GM21529 (cell line): ENCODE measurements around the gene STXBP6.

Source experiments
- ATAC-seq: cut with Tn5 transposase; IDR thresholded peaks from one replicate; pipeline ENCODE4 v1.9.1; 2021; ENCODE audit not compliant: unreplicated experiment

Gene STXBP6

GRCh38 chr14:24891987-24892496, 157.9 kb downstream of the STXBP6 start:
- no peak for ATAC-seq

- no peak for ATAC-seq
Observed at GRCh38 chr14:24890716-24891115, 159.2 kb downstream of the STXBP6 start.

GRCh38 chr14:24889843-24890242, 160.1 kb downstream of the STXBP6 start:
- no peak for ATAC-seq

DNA sequence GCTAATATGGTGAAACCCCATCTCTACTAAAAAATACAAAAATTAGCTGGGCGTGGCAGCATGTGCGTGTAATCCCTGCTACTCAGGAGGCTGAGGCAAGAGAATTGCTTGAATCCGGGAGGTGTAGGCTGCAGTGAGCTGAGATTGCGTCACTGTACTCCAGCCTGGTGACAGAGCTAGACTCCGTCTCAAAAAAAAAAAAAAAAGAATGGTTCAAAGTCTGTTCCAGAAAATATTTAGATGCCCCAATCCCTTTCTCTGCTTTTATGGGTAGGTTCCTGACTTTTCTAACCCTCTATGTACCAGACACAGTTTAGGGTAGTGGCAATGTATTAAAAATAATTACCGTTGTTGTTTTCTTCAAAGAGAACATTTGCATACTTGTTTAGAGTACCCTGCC, 161.4 kb downstream of the STXBP6 start:
- no peak for ATAC-seq

DNA sequence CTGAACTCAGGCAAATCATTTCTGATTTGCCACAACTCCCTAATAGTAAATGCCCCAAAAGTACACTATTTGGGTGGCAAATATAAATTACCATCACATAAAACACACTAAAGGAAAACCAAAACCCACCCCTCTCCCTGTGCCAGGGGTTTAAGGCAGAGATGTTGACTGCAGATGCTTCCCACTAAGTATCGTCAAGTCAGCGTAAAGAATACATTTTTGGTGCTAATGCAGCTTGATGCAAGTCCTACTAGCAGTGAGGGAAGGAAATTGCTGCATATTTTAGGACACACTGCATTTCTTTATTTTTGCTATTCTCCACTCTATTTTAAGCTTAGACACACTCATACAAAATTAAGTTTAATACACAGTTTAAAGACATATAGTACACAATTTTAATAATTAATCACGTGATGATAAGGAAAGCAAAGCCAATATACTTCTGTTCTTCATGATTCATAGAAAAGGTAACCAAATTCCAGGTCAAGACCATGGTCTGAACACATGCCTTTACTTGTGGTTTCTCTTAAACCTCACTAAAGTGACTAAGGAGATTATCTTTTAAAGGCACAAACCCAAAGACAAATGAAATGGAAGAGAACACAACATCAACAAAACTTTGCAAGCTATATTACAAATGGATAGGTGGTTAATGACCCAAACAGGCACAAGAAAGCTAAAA, 162.2 kb downstream of the STXBP6 start:
- ATAC-seq: no peak

- no peak for ATAC-seq
Observed at GRCh38 chr14:24885410-24885913, 164.5 kb downstream of the STXBP6 start.

DNA sequence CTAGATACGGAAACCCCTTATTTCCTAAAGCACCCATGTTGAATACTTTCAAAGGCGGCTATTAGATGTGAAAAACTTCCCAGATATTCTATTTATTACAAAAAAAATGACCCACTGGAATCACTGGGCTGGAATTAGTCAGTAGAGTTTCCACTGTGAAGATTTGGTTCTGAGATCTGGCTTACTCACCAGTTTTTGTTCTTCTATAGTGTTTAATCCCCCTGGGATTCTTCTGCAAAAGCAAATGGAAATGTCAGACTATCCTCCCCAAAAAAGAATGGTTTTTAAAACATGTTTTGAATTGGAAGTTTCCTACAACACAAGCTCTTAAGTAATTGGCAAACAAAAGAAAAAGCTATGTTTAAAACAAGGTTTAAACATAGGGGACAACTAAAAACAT, 166.4 kb downstream of the STXBP6 start:
- no peak for ATAC-seq

DNA sequence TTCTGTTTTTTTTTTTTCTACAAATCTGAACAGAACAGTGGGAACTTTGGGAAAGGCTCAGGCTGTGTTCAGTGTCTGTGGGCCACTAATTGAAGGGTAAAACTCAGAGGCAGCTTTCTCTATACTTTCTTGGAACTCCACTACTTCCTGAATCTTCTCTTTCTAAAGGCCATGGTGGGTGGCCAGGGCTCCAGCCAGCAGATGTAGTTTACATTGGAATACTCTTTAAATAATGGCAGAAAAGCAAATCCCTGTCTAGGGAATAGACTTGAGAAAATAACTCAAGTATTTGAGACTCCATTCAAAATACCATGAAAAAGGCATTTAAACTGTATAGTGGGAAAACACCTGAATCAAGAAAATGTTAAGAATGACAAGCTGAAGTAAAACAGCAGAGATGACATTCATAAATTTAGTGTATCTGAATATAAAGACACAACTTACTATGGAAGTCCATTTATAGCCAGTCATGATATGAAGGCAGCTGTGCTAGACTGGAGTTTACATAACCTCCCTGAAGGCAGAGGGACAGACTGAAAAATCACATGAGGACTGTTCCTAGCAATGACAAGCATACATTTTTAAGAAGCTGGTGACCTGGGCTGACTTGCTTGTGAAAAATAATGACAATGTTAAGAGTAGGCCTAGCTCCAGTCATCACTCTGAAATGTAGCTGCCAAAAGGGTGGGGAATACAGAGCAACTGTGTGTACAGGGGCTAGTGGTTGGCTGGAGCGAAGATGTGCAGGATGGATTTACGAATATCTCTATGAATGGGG, 168.6 kb downstream of the STXBP6 start:
- ATAC-seq: no peak

- ATAC-seq: no peak
Observed at GRCh38 chr14:24880689-24881088, 169.3 kb downstream of the STXBP6 start.

DNA sequence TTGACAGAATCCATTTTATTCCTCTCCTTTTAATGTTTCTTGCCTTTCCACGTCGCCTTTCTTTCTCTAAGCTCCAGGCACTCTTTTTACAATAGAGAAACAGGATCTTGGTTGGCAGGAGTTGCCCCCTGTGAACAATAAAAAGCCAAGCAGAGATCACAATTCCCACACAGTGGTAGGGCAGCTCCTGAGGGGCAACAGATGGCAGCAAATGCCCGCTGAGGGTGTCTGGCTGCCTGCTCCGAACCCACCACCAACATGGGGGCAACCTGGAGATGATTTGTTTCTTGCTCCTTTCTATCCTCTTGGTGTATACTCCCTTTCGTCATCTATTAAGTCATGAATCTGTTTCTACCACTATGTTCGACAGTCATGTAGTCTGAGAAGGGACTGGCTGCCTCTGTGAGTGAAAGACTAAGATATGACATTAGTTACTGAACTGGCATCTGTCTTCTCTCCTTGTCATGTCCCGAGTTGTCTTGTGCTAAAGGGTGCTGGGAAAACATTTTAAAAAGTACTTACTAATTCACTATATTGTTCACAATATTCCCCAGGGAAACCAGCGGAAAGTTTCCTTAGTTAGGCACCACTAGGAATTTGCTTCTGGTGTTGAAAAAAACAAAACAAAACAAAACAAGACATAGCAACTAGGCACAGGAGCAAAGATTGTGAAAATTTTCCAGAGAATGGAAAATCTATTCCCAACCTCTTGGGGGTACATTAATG, 170.1 kb downstream of the STXBP6 start:
- no peak for ATAC-seq

DNA sequence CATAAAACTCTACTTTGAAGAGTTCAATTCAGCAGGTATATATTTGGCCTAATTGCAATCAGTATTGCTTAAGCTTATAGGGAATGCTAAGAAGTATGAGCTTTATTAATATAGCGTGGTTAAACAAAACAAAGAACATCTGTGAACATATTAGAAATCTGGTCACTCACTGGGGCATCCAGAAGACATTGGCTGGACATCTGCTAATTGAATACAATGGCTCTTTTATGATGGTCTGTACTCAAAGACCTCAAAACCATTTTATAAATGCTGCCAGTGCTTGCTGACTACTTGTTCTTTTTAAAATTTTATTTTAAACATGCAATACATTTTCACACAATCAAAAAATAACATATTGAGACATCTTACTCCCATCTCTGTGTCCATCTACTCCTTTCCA, 173.0 kb downstream of the STXBP6 start:
- ATAC-seq: no peak

- ATAC-seq: no peak
Observed at GRCh38 chr14:24875991-24876878, 173.7 kb downstream of the STXBP6 start.

DNA sequence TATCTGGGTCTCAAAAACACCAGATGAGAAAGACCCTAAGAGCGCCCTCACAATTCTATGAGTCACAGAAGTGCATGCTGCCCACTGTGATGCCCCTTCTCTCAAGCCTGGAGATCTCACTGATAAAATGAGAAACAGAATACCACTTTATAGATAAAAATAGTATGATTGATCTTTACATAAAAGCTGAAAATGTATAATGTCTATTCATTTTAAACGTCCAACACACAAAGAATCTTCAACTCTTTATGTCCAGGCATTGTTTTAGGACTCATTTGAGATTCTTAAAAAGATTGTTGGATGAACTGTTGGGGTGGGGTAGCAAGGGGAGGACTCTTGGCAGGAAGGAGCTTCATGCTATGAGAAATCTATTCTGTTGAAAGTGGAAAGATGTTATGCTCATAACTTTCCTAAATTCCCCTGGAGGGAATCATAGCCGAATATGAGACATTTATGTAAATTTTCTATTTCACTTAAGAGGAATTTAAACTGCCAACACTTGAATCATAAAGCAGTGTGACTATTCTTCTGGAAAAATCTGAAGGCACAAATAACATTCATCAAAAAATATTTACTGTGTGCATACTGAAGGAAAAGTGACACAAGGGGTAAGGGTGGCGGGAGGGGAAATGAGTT, 174.6 kb downstream of the STXBP6 start:
- no peak for ATAC-seq

- ATAC-seq: no peak
Observed at GRCh38 chr14:24874514-24875202, 175.3 kb downstream of the STXBP6 start.

- ATAC-seq: no peak
Observed at GRCh38 chr14:24873551-24873950, 176.4 kb downstream of the STXBP6 start.

GRCh38 chr14:24870949-24871701, 178.8 kb downstream of the STXBP6 start:
- ATAC-seq: no peak

DNA sequence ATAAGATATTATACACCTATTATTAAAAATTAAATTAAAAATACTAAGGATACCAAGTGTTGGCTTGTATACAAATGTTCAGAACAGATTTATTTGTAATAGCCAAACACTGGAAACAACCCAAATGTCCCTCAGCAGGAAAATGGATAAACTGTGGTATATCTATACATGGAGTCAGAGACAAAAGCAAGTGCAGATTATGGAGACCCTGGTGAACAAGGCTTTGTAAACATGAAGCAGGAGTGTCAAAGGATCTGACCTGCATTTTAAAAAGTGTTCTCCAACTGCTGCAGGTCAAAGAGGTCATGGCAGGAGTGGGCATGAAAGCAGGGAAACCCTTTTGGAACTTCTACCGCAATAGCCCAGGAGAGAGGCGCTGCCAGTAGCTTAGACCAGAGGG, 181.6 kb downstream of the STXBP6 start:
- no peak for ATAC-seq

DNA sequence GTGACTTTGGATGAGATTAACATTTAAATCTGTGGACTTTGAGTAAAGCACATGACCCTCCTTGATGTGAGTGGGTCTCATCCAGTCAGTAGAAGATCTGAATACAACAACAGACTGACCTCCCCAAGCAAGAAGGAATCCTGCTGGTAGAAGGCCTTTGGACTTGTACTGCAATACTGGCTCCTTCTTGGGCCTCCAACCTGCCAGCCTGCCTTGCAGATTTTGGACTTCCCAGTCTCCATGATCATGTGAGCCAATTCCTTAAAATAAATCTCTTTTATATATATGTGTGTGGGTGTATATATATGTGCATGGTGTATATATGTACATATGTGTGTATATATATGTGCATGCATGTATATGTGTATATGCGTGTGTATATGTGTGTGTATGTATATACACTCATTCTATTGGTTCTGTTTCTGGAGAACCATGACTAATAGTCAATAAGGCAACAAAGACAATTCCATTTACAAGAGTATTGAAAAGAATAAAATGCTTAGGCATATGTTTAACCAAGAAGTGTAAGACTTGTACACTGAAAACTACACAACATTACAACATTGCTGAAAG, 183.8 kb downstream of the STXBP6 start:
- no peak for ATAC-seq
